ENCODE measurements around the gene ACAA1. TPM values are rescaled to one million over a fixed set of nuclear protein-coding genes. Genes with fewer than 3 reads are reported as not detected.

The ACAA1 gene
- total RNA-seq, 1 donor from 2014 or later: 52.6 TPM

DNA sequence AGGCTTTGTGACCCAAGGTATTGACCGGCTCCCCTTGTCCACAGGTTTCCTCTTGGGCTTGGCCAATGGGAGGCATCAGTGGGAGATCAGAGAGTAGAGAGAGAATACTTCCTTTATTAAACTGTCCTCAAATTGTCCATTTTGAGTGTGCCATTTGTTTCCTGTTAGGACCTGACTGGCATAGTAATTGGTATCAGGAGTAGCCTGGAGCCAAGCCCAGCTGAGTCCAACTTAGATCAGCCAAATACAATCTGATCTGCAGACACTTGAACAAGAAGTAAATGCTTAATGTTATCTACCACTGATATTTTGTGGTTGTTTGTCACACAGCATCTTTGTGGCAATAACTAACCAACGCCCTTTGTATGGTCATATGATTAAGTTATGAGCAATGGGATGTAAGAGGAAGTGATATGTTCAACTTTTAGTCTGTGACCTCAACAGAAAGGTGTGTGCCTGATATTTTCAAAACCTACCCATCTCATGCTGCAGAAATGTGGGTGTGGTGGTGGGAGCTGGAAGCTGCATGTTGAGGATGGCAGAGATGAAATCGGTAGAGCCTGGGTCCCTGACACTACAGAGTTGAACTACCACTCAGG lies 14.8 kb upstream of the ACAA1 start:
- Histone ChIP-seq H3K27ac (no peak overlapping the region), H3K4me3 (no peak overlapping the region), H3K4me1 (no peaks in the 10 kb centered on the region), H3K9me3 (no peaks in the 10 kb centered on the region), H3K27me3 (no peaks in the 10 kb centered on the region), H3K36me3 (no peaks in the 10 kb centered on the region)
- intact Hi-C loops (cut with DNase I): no loop called here
- TF ChIP-seq, protein P1, sequence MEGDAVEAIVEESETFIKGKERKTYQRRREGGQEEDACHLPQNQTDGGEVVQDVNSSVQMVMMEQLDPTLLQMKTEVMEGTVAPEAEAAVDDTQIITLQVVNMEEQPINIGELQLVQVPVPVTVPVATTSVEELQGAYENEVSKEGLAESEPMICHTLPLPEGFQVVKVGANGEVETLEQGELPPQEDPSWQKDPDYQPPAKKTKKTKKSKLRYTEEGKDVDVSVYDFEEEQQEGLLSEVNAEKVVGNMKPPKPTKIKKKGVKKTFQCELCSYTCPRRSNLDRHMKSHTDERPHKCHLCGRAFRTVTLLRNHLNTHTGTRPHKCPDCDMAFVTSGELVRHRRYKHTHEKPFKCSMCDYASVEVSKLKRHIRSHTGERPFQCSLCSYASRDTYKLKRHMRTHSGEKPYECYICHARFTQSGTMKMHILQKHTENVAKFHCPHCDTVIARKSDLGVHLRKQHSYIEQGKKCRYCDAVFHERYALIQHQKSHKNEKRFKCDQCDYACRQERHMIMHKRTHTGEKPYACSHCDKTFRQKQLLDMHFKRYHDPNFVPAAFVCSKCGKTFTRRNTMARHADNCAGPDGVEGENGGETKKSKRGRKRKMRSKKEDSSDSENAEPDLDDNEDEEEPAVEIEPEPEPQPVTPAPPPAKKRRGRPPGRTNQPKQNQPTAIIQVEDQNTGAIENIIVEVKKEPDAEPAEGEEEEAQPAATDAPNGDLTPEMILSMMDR (IDR thresholded peaks at IDR 0.05): no peak
- DNase-seq (ENCODE audit: low spot score in 2 of 2): no peak

DNA sequence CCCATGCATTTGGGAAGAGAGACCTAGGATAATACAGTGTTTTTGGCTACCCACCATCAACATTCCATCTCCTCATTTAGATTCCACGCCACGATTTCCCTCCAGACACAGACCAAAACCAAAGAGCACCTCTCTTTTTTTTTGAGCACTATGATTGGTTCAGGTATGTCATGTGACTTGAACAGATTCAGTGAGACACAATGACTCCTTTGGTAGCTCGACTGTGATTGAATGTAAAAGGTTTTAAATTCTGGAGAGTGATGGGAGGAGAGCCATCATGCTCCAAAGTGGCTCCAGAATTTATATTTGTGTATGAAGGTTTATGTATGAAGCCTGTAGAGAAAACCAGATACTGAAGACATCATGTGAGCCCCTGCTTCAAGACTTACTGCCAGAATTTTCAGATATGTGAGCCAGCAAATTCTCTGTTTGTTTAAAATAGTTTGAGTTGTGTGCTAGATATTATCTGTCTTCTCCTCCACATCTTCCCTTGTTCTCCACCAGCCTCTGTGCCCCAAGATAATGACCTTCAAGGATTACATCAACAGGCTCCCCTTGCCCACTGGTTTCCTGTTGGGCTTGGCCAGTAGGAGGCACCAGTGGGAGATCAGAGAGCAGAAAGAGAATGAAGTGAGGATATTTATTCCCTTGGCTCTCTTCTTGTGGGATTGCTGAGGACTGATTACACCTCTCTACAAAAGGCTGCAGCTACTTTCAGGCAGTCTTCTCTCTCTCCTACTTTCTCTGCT lies 14.0 kb upstream of the ACAA1 start:
- no peaks in the 10 kb centered on the region for H3K4me1 ChIP-seq
- TF ChIP-seq, protein P1 (IDR thresholded peaks at IDR 0.05): no peak
- intact Hi-C loops (cut with DNase I): no loop called here
- H3K9me3 ChIP-seq: no peaks in the 10 kb centered on the region
- H3K4me3 ChIP-seq: no peak overlapping the region
- no peaks in the 10 kb centered on the region for H3K27me3 ChIP-seq
- no peaks in the 10 kb centered on the region for H3K36me3 ChIP-seq
- no peak for DNase-seq (ENCODE audit: low spot score in 2 of 2)
- H3K27ac ChIP-seq: no peak overlapping the region

DNA sequence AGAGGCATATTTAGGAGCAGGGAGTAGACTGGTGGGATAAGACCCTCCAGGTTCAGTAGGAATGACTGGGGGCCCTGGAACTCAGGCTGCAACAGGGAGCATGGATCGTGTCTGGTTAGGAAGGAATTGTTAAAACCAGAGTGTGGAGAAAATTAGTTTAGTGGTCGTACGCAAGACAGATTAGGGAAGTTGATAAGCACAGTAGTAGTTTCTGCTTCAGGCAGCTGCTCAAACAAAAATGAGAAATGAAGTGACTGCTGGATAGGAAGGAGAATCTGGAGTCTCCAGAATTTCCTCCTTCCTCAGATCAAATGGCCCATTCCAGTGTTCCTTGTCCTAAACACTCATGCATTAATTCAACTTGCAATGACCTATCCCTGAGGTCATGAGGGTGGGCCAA lies 12.8 kb upstream of the ACAA1 start:
- no peaks in the 10 kb centered on the region for H3K4me1 ChIP-seq
- DNase-seq (ENCODE audit: low spot score in 2 of 2): no peak
- no peaks in the 10 kb centered on the region for H3K36me3 ChIP-seq
- no peaks in the 10 kb centered on the region for H3K27me3 ChIP-seq
- H3K4me3 ChIP-seq: no peak overlapping the region
- TF ChIP-seq, protein P1 (IDR thresholded peaks at IDR 0.05): no peak
- intact Hi-C loops (cut with DNase I): no loop called here
- peak overlapping the region in 1 of 2 donors; percentile 22 for H3K27ac ChIP-seq
- H3K9me3 ChIP-seq: no peaks in the 10 kb centered on the region

DNA sequence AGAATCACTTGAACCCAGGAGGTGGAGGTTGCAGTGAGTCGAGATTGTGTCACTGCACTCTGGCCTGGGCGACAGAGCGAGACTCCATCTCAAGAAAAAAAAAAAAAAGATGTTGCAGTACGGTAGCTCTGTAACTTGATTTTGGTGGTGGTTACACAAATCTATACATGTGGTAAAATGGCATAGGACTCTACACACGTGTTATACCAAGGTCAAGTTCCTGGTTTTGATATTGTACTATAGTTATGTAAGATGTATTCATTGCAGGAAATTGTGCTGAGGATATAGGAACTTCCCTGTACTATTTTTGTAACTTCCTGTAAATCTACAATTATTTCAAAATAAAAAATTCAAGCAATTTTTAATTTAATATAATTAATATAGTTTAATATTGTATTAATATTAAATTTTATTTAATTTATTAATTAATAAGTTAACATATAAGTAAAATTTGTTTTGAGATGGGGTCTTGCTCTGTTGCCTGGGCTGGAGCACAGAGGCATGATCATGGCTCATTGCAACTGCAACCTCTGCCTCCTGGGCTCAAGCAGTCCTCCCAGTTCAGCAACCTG lies 11.5 kb upstream of the ACAA1 start:
- H3K4me3 ChIP-seq: no peak overlapping the region
- no peaks in the 10 kb centered on the region for H3K9me3 ChIP-seq
- no peaks in the 10 kb centered on the region for H3K4me1 ChIP-seq
- intact Hi-C loops (cut with DNase I): no loop called here
- DNase-seq (ENCODE audit: low spot score in 2 of 2): no peak
- H3K27ac ChIP-seq: no peak overlapping the region
- no peaks in the 10 kb centered on the region for H3K27me3 ChIP-seq
- H3K36me3 ChIP-seq: no peaks in the 10 kb centered on the region
- TF ChIP-seq, protein P1 (IDR thresholded peaks at IDR 0.05): no peak

DNA sequence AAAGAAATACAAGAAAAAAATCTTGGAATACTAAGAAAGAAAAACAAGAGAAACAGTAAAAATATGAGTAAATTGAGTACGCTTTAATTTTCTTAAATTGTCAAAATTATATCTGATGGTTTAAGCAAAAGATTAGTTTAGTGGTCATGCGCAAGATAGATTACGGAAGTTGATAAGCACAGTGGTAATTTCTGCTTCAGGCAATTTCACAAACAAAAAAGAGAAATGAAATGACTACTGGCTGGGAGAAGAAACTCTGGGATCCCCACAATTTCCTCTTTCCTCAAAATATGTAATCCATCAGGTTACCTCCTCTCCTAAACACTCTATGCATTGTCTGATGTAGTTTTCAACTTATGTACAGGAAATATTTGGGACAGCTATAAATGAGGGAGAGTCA lies 10.5 kb upstream of the ACAA1 start:
- H3K36me3 ChIP-seq: no peaks in the 10 kb centered on the region
- no peaks in the 10 kb centered on the region for H3K9me3 ChIP-seq
- H3K4me3 ChIP-seq: no peak overlapping the region
- no peak for DNase-seq (ENCODE audit: low spot score in 2 of 2)
- intact Hi-C loops (cut with DNase I): no loop called here
- no peaks in the 10 kb centered on the region for H3K4me1 ChIP-seq
- no peaks in the 10 kb centered on the region for H3K27me3 ChIP-seq
- TF ChIP-seq, protein P1 (IDR thresholded peaks at IDR 0.05): no peak
- no peak overlapping the region for H3K27ac ChIP-seq
